CD4-positive, alpha-beta T cell treated with Interferon alpha-2 for 1 hour (primary cell): ENCODE data around the gene CDC25C.
"Not testable (repeated sequence)": the region's sequence is repeated elsewhere in the genome, so short reads cannot be mapped to it uniquely, and the experiment has no call there.

Experiments
- DNase-seq, 2 donors: peaks; one replicate each; pipeline ENCODE4 v3.0.0-alpha.2; 2020 to 2022

The CDC25C gene

GRCh38 chr5:138275379-138275782, 56.2 kb downstream of the CDC25C start:
- DNase-seq: no peak

DNA sequence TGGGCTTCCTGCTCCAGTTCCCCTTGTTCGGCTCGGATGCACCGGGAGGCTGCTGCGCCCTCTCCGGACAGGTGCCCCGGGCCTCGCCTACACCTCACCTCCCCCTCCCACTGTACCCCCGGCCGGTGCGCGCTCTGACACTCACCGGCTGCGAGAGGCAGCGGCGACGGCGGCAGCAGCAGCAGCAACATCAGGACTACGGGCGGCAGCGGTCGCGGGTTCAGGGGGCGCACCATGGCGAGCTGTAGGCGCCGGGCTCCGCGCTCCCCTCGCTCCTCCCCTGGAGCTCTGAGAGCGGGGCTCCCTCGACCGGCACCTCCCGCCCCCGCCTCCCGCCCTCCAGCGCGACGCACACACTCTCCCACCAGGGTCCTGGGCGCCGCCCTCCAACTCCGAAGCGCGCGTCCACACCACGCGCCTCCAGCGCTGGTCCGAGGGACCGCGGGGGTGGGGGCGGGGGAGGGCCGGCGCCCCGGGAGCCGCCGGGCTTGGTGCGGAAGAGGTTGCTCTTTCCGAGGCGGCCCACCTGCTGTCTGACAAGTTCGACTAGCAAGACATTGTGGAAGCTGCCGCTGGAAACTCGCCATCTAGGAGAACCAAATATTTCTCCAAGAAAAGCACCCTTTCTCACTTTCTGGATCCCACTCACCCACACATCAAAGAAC, 57.3 kb downstream of the CDC25C start, which contains the start of gene GFRA3:
GFRA3 (minus strand) TSS at position 433 of the 665 bp plus-strand sequence; CDS start at position 236, 197 bp downstream.
- no peak for DNase-seq

GRCh38 chr5:138273834-138274188, 57.8 kb downstream of the CDC25C start:
- no peak for DNase-seq

DNA sequence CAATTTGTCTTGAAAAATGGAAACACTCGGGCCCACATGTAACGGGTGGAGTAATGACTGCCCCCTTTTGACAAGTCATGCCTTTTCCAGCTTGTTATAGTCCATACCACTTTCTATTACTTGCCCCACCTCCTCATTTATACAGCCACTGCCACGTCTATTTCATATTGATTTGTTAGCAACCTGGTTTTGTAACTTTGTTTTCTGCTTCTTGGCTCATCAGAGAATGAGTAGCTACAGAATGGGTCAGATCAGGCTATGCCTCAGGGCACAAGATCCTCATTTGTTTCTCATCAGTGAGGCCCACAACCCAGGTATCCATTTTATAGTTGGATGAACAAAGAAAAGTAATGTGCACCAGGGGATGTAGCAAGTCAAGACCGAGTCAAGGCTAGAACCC, 58.9 kb downstream of the CDC25C start:
- DNase-seq: no peak

DNA sequence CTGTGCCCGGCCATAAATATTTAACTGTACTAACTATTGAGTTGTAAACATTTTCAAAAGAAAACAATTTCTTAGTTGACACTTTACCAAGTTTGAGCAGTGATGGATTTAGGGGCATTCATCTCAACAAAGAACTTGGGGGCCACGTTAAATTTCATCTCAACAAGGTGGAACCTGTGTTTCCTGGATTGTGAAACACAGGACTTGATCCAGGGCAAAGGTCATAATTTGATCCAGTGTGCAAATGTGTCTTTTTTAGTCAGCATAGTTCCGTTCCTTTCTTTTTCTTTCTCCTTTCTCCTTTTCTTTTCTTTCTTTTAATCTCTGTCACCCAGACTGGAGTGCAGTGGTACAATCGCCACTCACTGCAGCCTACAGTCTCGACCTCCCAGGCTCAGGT, 60.3 kb downstream of the CDC25C start:
- DNase-seq: no peak

DNA sequence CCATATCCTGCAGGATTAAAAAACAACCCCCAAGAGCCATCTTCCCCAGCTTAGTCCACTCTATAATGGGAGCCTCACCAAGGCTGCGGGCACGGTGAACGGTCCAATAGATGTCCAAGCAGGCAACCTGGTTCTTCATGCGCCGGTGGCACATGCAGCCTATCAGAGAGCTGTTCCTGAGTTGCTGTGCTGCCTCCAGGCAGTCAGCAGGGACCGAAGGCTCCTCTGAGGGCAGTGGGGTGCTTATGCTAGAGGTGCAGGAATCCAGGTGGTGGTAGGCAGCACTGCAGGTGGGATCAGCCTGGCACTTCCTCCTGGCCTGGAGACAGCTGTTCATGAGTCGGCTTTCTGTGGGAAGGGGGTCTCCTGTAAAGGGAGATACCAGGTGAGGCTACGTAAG, 67.4 kb downstream of the CDC25C start:
- no peak for DNase-seq

DNA sequence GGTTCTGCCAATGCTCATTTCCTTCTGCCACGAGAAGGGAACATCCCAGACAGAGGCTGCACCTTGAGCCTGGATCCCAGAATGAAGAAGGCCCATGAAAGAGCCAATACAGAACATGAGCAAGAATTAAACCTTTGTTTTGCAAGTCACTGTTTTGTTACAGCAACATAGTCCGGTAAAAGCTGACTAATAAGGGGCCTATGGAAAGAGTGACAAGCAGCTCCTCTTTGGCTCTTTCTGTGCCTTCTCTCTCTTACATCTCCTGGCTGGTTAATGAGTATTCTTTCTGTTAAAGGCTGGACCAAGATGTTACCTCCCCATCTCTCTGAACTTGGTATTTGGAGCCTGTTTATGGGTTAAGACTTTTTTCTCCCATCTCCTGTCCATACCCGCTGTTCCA, 68.0 kb downstream of the CDC25C start:
- no peak for DNase-seq

DNA sequence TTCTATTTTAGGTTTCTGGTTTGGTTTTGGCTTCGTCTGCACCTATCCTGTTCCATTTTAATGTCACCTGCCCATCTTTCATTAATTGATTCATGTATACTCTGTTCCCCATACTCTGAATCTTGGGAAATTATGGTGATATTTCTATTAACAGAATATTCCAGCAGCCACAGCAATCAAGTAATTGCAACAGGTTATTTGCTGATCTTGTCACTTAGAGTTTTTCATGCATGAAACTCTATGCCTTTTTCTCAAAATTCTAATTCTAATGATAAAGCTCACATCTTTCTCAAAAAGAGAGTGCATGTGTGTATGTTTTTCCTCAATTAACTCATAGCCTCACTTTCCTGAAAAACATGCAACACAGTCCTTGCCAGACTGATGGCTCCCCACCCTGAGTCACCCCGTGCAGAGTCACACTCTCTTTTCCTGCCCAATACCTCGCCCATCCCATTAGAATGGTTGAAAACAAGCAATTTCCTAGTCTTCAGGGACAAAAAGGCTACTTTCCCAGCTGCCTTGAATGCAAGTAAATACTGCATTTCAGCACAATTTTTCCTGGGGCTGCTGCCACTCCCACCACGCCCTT, 72.8 kb downstream of the CDC25C start:
- no peak for DNase-seq

DNA sequence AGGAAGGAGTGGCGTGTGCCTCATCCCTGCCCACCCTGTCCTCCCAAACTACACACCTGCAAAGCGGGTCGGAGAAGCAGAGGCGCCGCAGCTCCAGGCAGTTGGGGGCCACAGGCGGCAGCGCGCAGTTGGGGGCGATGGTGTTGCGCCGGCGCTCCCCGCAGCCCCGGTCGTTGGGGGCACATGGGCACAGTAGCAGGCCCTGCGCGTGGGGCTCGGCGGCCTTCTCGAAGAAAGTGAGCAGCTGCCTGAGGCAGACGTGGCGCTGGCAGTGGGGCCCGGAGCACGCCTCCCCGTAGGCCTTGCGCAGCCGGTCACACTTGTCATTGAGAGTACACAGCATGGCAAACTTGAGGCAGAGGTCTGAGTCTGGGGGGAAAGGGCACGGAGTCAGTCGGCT, 74.0 kb downstream of the CDC25C start:
- no peak for DNase-seq

- DNase-seq: no peak
Observed at GRCh38 chr5:138252944-138253343, 78.7 kb downstream of the CDC25C start.

- DNase-seq: not testable (repeated sequence)
Observed at GRCh38 chr5:138247800-138248199, 83.8 kb downstream of the CDC25C start.

DNA sequence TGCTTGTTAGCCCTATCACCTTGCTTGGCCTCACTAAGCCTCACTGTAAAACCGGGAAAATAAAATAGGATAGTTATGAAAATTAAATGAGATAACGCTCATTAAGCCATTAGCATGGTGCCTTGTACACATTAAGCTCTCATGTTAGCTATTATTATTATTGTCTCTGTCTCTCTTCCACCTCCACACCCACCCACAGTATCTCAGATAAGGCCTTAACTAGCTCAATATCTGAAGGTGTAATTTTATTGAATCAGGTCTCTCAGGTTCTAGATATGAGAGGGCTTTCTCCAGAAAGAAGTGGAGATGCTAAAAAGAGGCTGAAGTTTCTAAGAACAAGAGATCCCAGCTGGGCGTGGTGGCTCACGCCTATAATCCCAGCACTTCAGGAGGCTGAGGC, 84.8 kb downstream of the CDC25C start:
- no peak for DNase-seq

DNA sequence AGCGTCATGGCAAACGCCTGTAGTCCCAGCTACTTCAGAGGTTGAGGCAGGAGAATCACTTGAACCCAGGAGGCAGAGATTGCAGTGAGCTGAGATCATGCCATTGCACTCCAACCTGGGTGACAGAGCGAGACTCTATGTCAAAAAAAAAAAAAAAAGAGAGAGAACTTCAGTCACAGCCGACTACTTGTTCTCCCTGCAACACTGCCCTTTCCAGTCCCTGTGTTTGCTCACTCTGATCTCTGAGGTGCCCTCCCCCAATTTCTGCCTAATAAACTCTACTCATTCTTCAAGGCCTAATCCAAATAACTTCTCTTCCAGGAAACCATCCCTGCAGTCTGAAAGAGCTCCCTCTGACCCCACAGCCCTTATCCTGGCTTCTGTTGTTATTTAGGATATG, 85.3 kb downstream of the CDC25C start:
- DNase-seq: no peak

- DNase-seq: no peak
Observed at GRCh38 chr5:138245717-138246116, 85.9 kb downstream of the CDC25C start.

DNA sequence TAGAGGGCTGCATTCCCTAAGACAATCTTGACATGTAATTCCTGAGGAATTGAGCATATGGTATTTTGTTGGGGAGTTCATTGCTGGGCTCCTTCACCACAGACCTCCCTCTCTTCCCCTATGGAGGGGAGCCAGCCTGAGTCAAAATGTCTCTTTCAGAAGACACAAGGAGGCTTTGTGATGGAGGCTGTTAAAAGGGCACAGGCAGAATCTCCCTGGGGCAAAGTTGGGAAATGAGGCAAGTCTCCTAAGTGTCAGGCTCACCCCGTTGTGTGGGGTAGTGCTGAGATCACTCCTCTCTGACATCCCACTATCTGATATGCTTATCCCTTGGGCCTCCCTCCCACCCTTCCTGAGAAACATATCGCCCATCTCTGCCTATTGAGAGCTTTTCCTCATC, 87.8 kb downstream of the CDC25C start:
- no peak for DNase-seq

- DNase-seq: peak in 1 of 2 donors; percentile 8
Observed at GRCh38 chr5:138241688-138242571, 89.7 kb downstream of the CDC25C start.

DNA sequence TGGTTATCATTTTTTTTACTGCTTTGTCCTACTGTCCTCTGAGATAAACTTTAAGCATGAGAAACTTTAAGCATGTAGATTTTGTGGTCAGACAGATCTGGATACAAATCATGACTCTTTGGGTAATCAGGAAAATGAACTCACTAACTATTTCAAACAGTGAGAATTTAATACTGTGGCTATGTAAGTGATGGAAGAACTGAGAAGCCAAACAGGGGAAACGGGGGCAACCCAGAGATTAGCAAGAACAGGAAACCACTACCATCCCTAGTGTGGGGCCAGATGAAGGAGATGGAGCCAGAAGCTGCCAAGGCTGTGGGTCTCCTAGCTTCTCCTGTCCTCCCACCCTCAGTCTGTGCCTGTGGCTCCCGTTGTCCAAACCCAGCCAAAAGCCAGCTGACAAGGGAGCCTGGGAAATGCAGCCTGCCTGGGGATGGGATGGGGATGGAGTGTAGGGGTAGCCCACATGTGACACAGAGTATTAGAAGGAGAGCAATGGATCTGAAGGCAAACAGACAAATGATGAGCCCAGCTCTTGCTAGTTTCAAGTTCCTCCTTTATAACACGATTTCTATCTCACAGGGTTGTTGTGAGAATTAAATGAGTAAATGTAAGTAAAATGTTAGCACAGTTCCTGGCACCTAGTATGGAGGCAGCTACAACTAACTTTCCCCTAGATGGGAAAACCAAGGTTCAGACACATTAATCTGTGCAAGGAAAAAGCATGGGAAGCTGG, 90.8 kb downstream of the CDC25C start:
- no peak for DNase-seq

DNA sequence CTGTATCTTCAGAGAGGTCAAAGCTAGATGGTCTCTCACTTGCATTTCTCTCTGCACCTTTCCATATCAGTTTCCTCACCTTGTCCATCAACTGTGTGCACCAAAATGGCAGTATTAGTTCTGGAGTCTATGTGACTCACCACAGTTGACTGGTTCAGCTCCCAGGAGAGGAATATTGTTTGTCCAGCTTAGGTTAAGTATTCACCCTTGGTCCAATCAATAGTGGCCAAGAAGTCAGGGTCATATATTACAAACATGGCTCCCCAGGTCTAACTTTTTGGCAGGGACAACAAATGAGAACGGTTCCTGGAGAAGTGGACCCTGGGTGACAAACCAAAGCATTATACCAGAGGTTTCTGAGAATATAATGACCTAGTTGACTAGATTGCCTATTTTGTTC, 93.6 kb downstream of the CDC25C start:
- no peak for DNase-seq
